HG03378 (cell line): ENCODE data around the gene TTC3.
"Not testable (repeated sequence)": the region's sequence is repeated elsewhere in the genome, so short reads cannot be mapped to it uniquely, and the experiment has no call there.

Source experiments
- ATAC-seq: cut with Tn5 transposase; IDR thresholded peaks from one replicate; pipeline ENCODE4 v1.9.1; 2021; ENCODE audit warnings: mild to moderate bottlenecking, moderate library complexity; ENCODE audit not compliant: unreplicated experiment

Gene TTC3

GRCh38 chr21:37219761-37220432 lies 146.8 kb downstream of the TTC3 start:
- ATAC-seq: no peak

GRCh38 chr21:37220433-37220980 lies 147.5 kb downstream of the TTC3 start:
- peak; percentile 38 for ATAC-seq

GRCh38 chr21:37220981-37221664 lies 148.1 kb downstream of the TTC3 start:
- ATAC-seq: peak; percentile 73

- not testable (repeated sequence) for ATAC-seq
These were observed 149.2 kb downstream of the TTC3 start for GRCh38 chr21:37222248-37222647.

- no peak for ATAC-seq
These were observed 150.8 kb downstream of the TTC3 start for GRCh38 chr21:37223804-37224345.

DNA sequence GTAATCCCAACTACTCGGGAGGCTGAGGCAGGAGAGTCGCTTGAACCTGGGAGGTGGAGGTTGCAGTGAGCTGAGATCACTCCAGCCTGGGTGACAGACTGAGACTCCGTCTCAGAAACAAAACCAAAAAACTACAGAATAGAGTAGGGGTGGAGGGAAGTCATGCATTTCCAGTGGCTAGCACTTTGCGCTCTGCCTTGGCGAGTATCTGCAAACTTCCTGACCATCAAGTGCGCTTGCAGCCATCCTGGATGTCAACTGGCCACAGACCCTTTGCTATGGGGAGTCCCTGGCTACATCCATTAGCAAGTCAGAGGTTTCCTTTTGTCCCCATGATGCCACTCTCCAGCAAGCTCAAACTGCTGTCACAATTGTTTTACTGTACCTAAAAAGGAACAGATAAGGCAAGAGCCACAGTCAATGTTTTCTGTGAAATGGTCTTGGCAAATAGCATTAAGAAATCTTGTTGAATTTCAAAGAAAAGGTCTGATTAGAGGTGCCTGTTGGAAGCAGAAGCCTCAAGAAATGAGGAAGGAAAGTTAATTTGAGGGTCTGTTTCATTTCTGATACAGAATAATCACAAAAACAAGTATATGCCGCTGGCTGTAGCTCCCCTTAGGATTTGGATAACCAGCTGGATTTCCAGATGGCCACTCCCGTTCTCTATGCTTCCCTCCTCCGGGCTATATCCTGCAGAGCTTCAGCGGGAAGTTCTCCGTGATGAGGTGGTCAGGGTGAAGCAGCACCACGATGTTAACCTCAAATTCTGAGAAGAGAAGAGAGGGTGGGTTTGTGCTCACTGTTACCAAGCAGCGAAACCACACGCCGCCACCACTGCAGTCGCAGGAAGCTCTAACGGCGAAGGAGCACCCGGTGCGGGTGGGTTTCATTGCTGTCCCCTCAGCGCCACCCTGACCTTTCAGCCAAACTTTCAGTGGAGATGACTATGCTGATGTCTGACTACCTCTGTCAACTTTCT lies 152.1 kb downstream of the TTC3 start:
- no peak for ATAC-seq

DNA sequence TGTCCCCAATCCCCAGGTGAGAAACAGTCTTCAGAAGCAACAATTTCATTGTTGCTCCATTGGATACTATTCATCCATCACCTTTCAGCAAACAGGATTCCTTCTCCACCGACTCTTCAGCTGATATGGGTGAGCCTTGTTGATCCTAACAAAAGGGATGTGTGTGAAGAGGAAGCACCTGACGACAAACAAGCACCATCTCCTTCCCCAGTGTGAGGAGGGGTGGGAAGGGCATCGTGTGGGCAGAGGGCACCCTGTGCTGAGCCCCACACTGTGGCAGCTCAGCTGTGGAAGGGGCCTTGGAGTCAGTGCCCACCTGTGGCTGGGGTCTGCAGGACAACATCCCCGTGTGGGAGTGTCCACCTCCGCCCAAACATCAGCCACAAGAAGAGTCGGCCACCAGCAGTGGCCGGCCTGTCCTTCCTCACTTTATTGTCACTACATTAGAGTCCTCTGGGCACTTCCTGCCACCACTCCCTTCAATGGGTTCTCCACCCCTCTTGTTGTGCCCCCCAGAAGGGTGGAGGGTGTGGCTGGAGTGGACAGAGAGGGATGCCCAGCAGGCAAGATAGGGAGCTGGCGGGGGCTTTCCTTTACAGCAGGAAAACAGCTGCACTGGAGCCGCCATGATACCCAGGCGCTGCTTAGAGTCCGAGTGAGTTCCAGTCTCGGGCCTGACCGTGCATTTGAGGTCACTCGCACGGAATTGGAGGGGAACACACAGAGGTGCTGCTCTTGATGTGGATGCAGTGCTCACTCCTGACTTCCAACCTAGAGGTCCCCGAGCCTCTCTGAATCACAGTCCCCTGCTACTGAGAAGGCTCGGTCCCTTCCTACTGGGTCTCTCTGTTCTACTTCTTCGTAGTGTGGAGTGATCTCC lies 153.2 kb downstream of the TTC3 start:
- no peak for ATAC-seq

DNA sequence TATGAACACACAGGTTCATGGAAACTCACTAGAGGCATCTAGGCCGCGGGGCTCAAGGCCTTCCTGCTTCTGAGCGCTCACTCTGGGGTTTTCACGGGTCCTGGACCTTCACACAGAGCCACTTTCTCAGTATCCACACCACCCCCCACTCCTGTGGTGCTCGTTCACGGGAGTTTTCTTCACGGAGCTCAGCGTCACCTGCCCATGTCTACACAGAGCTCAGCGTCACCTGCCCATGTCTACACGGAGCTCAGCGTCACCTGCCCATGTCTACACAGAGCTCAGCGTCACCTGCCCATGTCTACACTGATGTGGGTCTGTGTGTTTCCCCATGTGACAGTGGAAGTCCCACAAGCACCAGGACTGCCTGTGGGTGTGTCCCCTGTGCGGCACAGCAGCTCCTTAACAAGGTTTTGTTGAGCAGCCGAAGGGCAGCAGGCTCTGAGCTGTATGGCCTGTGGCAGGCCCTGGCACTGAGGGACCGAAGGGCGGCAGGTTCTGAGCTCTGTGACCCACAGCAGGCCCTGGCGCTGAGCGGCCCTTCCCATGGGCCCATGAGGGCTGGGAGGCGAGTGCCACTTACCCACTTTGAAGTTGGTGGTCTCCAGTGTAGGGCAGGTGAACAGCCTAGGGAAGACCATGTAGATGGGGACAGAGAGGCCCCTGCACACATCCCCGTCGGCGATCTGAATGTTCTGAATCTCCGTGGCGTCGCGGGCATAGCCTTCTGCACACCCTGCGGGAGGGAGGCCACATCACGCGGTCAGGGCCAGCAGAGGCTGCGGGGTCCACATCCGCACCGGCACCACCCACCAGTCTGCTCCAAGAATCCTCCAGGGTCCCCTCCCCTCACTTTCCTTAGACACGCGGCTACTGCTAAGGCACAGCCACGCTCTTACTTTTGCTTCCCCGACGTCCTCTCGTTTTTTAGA lies 154.3 kb downstream of the TTC3 start:
- ATAC-seq: no peak

- ATAC-seq: no peak
These were observed 154.9 kb downstream of the TTC3 start for GRCh38 chr21:37228003-37228400.

GRCh38 chr21:37230632-37231248 lies 157.7 kb downstream of the TTC3 start:
- ATAC-seq: no peak

- no peak for ATAC-seq
These were observed 158.2 kb downstream of the TTC3 start for GRCh38 chr21:37231249-37231645.

DNA sequence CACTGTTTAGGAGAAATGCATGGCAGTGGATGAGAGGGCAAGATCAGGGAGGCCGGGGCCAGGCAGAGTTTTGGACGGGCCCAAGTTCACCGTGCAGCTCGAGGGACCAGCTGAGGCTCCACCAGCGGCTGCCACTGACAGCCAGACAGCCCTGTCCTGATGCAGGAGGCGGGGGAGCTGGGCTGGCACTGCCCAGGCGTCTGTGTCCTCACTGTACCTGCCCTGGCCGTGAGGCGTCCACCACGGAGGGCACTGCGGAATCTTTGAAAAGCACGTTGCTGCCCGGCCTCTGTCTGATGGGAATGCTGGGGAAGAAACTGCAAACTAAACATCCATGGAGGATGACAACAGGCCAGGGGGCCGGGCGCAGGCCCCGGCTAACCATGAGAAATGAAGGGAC lies 158.6 kb downstream of the TTC3 start:
- no peak for ATAC-seq

- no peak for ATAC-seq
These were observed 159.4 kb downstream of the TTC3 start for GRCh38 chr21:37232274-37233018.

DNA sequence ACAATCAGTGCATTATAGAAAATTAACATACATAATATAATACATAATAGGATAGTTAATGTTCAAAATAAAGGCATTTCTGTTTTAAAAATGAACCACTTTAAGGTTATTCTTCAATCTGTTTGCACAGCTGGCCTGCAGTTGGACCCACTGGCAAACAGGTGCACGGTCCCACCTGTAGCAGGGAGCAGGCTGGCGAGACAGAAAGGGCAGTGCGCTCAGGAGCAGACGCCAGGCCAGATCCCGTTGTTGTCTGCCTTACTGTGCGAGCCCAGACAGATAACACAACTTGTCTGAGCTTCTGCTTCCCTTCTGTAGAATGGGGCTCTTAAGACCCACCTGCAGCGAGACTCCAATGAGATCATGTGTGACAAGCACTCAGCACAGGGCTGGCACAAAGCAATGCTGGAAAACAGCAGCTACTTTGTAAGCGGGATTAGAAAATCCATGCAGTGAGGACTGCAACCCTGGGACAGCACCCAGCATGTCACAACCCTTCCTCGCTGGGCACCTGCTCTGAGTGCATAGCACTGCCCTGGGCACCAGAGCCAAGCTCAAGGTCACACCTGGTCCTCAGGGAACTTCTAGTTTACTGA lies 160.6 kb downstream of the TTC3 start:
- ATAC-seq: no peak

GRCh38 chr21:37237346-37237745 lies 164.3 kb downstream of the TTC3 start:
- ATAC-seq: no peak

DNA sequence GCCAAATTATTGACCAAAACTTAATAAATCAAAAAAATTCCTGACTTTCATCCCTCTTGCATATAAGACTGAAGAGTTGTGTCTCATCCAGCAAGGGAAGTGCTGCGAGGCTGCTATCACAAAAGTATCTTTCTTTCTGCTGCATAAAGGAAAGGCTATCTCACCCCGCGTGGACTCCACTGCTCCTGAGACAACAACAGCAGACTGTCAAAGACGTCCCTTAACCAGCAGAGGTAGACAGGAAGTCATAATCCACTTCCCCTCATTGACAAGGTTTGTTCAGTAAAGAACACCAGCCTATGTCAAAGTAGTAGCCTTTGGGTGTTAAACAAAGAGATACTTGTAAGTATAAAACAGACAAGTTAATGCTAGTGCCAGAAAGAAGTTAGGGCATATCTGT lies 164.7 kb downstream of the TTC3 start:
- no peak for ATAC-seq

- ATAC-seq: no peak
These were observed 167.9 kb downstream of the TTC3 start for GRCh38 chr21:37240978-37241377.
